Measurements from ENCODE around the gene RNF157.

GRCh38 chr17:76280650-76281049, 40.4 kb upstream of the RNF157 start:
- TF ChIP-seq EP300 (IDR thresholded peaks at IDR 0.05) (no peak), MAX (IDR thresholded peaks at IDR 0.05) (no peak), RFX5 (IDR thresholded peaks at IDR 0.05) (no peak), NR3C1 (IDR thresholded peaks at IDR 0.05) (no peak), POLR2A (IDR thresholded peaks at IDR 0.05; ENCODE audit: low read length) (no peak), CEBPB (IDR thresholded peaks at IDR 0.05) (no peak)
- TF ChIP-seq, protein P1, sequence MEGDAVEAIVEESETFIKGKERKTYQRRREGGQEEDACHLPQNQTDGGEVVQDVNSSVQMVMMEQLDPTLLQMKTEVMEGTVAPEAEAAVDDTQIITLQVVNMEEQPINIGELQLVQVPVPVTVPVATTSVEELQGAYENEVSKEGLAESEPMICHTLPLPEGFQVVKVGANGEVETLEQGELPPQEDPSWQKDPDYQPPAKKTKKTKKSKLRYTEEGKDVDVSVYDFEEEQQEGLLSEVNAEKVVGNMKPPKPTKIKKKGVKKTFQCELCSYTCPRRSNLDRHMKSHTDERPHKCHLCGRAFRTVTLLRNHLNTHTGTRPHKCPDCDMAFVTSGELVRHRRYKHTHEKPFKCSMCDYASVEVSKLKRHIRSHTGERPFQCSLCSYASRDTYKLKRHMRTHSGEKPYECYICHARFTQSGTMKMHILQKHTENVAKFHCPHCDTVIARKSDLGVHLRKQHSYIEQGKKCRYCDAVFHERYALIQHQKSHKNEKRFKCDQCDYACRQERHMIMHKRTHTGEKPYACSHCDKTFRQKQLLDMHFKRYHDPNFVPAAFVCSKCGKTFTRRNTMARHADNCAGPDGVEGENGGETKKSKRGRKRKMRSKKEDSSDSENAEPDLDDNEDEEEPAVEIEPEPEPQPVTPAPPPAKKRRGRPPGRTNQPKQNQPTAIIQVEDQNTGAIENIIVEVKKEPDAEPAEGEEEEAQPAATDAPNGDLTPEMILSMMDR (IDR thresholded peaks at IDR 0.05): no peak
